Measurements from ENCODE around the gene MMP11.

The MMP11 gene

DNA sequence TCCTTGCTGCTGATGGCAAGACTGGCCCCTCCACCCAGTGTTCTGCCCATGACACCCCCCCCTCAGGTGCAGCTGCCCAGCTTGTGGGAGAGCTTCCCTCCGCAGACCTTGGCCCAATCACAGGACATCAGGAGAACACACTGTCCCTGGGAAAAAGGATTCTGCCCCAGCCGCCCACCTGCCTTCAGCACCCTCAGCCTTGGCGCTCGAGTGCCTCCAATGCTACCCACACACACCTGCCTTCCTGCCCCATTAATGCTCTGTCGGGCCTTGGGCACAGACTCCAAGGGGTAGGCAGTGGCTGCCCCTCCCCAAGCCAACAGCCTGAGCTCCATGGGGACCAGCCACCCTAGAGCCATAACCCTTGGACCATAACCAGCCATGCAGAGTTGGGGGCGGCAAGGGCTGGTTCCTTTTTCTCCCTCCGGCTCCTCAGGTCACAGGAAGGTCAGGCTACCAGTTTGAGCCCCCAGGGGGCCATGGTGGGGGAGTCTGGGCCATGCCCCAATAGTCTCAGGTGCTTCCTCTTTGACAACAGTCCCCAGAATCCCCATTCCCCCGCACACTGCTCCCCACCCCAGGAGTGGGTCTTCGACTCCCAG lies 20.5 kb upstream of the MMP11 start:
- intact Hi-C loops (cut with micrococcal nuclease): no loop called here
- peak overlapping the region; percentile 92 for H3K27ac Mint-ChIP-seq

GRCh38 chr22:23752750-23753149 lies 19.9 kb upstream of the MMP11 start:
- Mint-ChIP-seq H3K9me3 (no peaks in the 10 kb centered on the region), H3K27me3 (no peaks in the 10 kb centered on the region), H3K4me1 (ENCODE audit: low read depth) (peaks cover 42% of the 10 kb centered on the region), H3K4me3 (no peak overlapping the region), H3K36me3 (ENCODE audit: low read depth) (peaks cover 10% of the 10 kb centered on the region), H3K27ac (no peak overlapping the region)
- intact Hi-C loops (cut with micrococcal nuclease): no loop called here

More for the DNA sequence above, 20.5 kb upstream of the MMP11 start:
- H3K36me3 Mint-ChIP-seq (ENCODE audit: low read depth): peaks cover 10% of the 10 kb centered on the region
- H3K4me3 Mint-ChIP-seq: peak overlapping the region; percentile 86
- no peaks in the 10 kb centered on the region for H3K9me3 Mint-ChIP-seq
- H3K4me1 Mint-ChIP-seq (ENCODE audit: low read depth): peaks cover 43% of the 10 kb centered on the region
- no peaks in the 10 kb centered on the region for H3K27me3 Mint-ChIP-seq

DNA sequence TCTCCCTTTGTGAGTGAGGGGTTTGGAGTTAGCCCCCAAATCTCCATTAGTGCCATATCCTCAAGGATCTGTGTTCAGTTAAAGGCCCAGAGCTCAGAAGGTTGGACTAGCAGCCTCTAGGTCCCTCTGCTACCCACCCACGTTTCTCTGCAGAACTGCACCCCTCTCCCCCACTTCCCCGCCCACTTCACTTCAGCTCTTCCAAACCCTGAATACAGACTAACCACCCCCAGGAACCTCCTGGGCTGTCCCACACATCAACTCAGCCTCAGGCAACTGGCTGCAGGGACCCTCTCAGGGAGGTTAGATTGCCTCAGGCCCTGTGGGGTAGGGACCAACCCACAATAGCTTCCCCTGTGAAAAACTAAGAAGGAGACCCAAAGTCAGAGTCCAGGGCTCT lies 19.3 kb upstream of the MMP11 start:
- H3K27ac Mint-ChIP-seq: no peak overlapping the region
- H3K4me1 Mint-ChIP-seq (ENCODE audit: low read depth): peaks cover 42% of the 10 kb centered on the region
- H3K9me3 Mint-ChIP-seq: no peaks in the 10 kb centered on the region
- intact Hi-C loops (cut with micrococcal nuclease): no loop called here
- peaks cover 10% of the 10 kb centered on the region for H3K36me3 Mint-ChIP-seq (ENCODE audit: low read depth)
- no peaks in the 10 kb centered on the region for H3K27me3 Mint-ChIP-seq
- no peak overlapping the region for H3K4me3 Mint-ChIP-seq

GRCh38 chr22:23754220-23754919 lies 18.3 kb upstream of the MMP11 start, which contains the start of gene VPREB3:
Gene VPREB3, minus strand, starts transcription at chr22:23754425. Its CDS starts 62 bp downstream, at chr22:23754363.
- no peak within 1 kb of the TSS for H3K4me3 Mint-ChIP-seq
- H3K4me1 Mint-ChIP-seq (ENCODE audit: low read depth): peaks cover 42% of the 10 kb centered on the region
- no peaks in the 10 kb centered on the region for H3K9me3 Mint-ChIP-seq
- H3K36me3 Mint-ChIP-seq (ENCODE audit: low read depth): peaks cover 10% of the 10 kb centered on the region
- no peaks in the 10 kb centered on the region for H3K27me3 Mint-ChIP-seq
- H3K27ac Mint-ChIP-seq: no peak within 1 kb of the TSS
- intact Hi-C loops (cut with micrococcal nuclease): no loop called here

- Mint-ChIP-seq H3K9me3 (no peaks in the 10 kb centered on the region), H3K27me3 (no peaks in the 10 kb centered on the region), H3K4me1 (ENCODE audit: low read depth) (peaks cover 35% of the 10 kb centered on the region), H3K4me3 (no peak overlapping the region), H3K27ac (no peak overlapping the region), H3K36me3 (ENCODE audit: low read depth) (peaks cover 10% of the 10 kb centered on the region)
- intact Hi-C loops (cut with micrococcal nuclease): no loop called here
Observed at GRCh38 chr22:23754980-23755636, 17.5 kb upstream of the MMP11 start.

DNA sequence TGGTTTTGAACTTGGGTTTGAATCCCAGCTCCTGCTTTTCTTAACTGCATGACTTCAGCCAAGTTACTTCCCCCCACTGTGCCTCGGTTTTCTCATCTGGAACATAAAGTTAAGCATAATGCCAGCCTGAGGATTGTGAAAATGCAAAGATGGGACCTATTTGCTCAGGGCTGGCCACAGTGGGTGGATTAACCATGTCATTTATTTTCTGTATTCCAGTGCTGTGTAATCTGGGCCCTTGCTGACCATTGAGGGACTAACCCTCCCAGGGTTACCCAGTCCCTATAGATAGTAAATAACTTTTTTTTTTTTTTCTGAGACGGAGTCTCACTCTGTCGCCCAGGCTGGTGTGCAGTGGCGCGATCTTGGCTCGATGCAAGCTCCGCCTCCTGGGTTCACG lies 16.9 kb upstream of the MMP11 start:
- Mint-ChIP-seq H3K4me1 (ENCODE audit: low read depth) (peaks cover 29% of the 10 kb centered on the region), H3K4me3 (no peak overlapping the region), H3K27ac (no peak overlapping the region), H3K27me3 (no peaks in the 10 kb centered on the region), H3K9me3 (no peaks in the 10 kb centered on the region), H3K36me3 (ENCODE audit: low read depth) (peaks cover 6% of the 10 kb centered on the region)
- intact Hi-C loops (cut with micrococcal nuclease): no loop called here

GRCh38 chr22:23756891-23757290 lies 15.8 kb upstream of the MMP11 start:
- Mint-ChIP-seq H3K27ac (no peak overlapping the region), H3K36me3 (ENCODE audit: low read depth) (no peaks in the 10 kb centered on the region), H3K9me3 (no peaks in the 10 kb centered on the region), H3K27me3 (no peaks in the 10 kb centered on the region), H3K4me3 (no peak overlapping the region), H3K4me1 (ENCODE audit: low read depth) (peaks cover 18% of the 10 kb centered on the region)
- intact Hi-C loops (cut with micrococcal nuclease): no loop called here

GRCh38 chr22:23759566-23759965 lies 13.1 kb upstream of the MMP11 start:
- no peaks in the 10 kb centered on the region for H3K9me3 Mint-ChIP-seq
- no peaks in the 10 kb centered on the region for H3K27me3 Mint-ChIP-seq
- no peak overlapping the region for H3K4me3 Mint-ChIP-seq
- intact Hi-C loops (cut with micrococcal nuclease): no loop called here
- H3K36me3 Mint-ChIP-seq (ENCODE audit: low read depth): peaks cover 7% of the 10 kb centered on the region
- peaks cover 22% of the 10 kb centered on the region for H3K4me1 Mint-ChIP-seq (ENCODE audit: low read depth)
- no peak overlapping the region for H3K27ac Mint-ChIP-seq

DNA sequence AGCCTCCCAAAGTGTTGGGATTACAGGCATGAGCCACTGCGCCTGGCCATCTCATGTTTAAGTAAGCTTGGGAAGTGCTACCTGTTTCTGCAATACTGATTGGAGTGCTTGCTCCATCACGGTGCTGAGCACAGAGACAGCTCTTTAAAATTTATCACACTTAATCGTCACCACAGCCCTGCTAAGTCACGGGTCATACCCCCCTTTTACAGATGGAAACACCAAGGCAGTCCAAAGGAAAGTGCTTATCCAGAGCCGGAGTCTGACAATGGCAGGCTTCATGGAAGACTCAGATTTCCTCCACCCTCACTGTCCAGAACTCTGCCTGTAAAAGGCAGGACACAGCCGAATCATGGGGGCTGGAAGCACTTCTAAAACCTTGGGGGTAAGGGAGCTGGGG lies 12.6 kb upstream of the MMP11 start:
- no peaks in the 10 kb centered on the region for H3K27me3 Mint-ChIP-seq

GRCh38 chr22:23762842-23763578 lies 9.6 kb upstream of the MMP11 start, which contains the start of gene C22orf15:
Gene C22orf15, plus strand, starts transcription at chr22:23762990. Its CDS starts 317 bp downstream, at chr22:23763307.
- no peaks in the 10 kb centered on the region for H3K27me3 Mint-ChIP-seq
- no peaks in the 10 kb centered on the region for H3K9me3 Mint-ChIP-seq
- intact Hi-C loops (cut with micrococcal nuclease): no loop called here

More for the DNA sequence above, 12.6 kb upstream of the MMP11 start:
- no peaks in the 10 kb centered on the region for H3K9me3 Mint-ChIP-seq
- H3K36me3 Mint-ChIP-seq (ENCODE audit: low read depth): peaks cover 12% of the 10 kb centered on the region
- no peak overlapping the region for H3K27ac Mint-ChIP-seq
- intact Hi-C loops (cut with micrococcal nuclease): no loop called here
- H3K4me1 Mint-ChIP-seq (ENCODE audit: low read depth): peaks cover 27% of the 10 kb centered on the region
- H3K4me3 Mint-ChIP-seq: no peak overlapping the region

DNA sequence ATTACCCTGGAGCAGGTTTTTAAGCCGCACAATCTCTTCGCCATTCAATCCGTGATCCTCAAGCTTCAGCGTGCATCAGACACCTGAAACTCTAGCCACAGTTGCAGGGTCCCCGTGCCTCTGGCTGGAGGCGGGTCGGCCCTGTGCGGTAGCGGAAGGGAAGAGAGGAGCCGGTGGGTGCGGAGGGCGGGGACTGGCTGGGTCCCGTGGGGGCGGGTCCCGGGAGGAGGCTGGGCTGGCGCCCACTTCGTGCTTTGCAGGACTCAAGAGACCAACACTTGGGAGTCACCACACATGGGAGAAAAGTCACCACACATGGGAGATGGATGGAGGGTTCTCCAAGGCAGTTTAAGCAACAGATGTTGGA lies 9.1 kb upstream of the MMP11 start:
- Mint-ChIP-seq H3K9me3 (no peaks in the 10 kb centered on the region), H3K36me3 (ENCODE audit: low read depth) (peaks cover 29% of the 10 kb centered on the region), H3K4me1 (ENCODE audit: low read depth) (peaks cover 48% of the 10 kb centered on the region), H3K4me3 (peak overlapping the region; percentile 68), H3K27ac (no peak overlapping the region), H3K27me3 (no peaks in the 10 kb centered on the region)
- intact Hi-C loops (cut with micrococcal nuclease): no loop called here

More at GRCh38 chr22:23762842-23763578, 9.6 kb upstream of the MMP11 start, which contains the start of gene C22orf15:
- Mint-ChIP-seq H3K36me3 (ENCODE audit: low read depth) (peaks cover 27% of the 10 kb centered on the region), H3K4me1 (ENCODE audit: low read depth) (peaks cover 44% of the 10 kb centered on the region), H3K27ac (no peak within 1 kb of the TSS), H3K4me3 (peak within 1 kb of the TSS; percentile 68)

DNA sequence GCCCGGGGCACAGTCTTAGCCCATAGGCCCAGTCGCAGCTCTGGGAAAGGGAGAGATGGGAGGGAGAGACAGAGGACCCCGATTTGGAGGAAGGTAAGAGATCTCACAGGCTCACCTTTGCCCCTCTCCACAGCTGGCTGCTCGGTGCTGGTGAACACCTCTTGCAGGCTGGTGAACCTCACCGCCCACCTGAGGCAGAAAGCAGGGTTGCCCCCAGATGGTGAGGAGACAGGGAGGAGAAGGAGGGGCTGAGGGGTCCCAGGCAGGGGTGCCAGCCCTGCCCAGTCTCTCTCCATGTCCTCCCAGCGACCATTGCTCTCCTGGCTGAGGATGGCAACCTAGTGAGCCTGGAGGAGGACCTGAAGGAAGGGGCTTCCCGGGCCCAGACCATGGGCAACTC lies 8.7 kb upstream of the MMP11 start:
- H3K36me3 Mint-ChIP-seq (ENCODE audit: low read depth): peaks cover 29% of the 10 kb centered on the region
- peak overlapping the region; percentile 68 for H3K4me3 Mint-ChIP-seq
- H3K27ac Mint-ChIP-seq: no peak overlapping the region
- no peaks in the 10 kb centered on the region for H3K27me3 Mint-ChIP-seq
- H3K9me3 Mint-ChIP-seq: no peaks in the 10 kb centered on the region
- peaks cover 50% of the 10 kb centered on the region for H3K4me1 Mint-ChIP-seq (ENCODE audit: low read depth)
- intact Hi-C loops (cut with micrococcal nuclease): no loop called here

- intact Hi-C loops (cut with micrococcal nuclease): loop anchor here (5.0 kb wide), 2 partner anchors 48 to 82 kb away; no protein-coding TSS in a partner anchor
- Mint-ChIP-seq H3K27me3 (no peaks in the 10 kb centered on the region), H3K27ac (peak overlapping the region; percentile 30), H3K4me3 (no peak overlapping the region), H3K36me3 (ENCODE audit: low read depth) (peaks cover 29% of the 10 kb centered on the region), H3K4me1 (ENCODE audit: low read depth) (peaks cover 50% of the 10 kb centered on the region), H3K9me3 (no peaks in the 10 kb centered on the region)
Observed at GRCh38 chr22:23764899-23765881, 7.5 kb upstream of the MMP11 start.
